Hepatocyte (in vitro differentiated cells): ENCODE data around the gene RAB22A.

Experiments used
- CTCF ChIP-seq: fragments of 200-600 bp; sonication (generic); IDR thresholded peaks from 2 replicates; pipeline ENCODE4 v1.5.1; 2016; ENCODE audit warnings: antibody characterized with exemption, mild to moderate bottlenecking; ENCODE audit not compliant: poor library complexity
- EZH2 ChIP-seq: fragments of 200-600 bp; sonication (generic); IDR thresholded peaks from 2 replicates; pipeline ENCODE4 v1.6.1; 2016; ENCODE audit warnings: antibody characterized with exemption, mild to moderate bottlenecking, borderline replicate concordance

- TF ChIP-seq CTCF (no peak), EZH2 (no peak)
Observed at GRCh38 chr20:58308290-58308679, 1.2 kb upstream of the RAB22A start.
